Stimulated activated CD4-positive, alpha-beta T cell treated with anti-CD3 and anti-CD28 coated beads, Interleukin-4, amount 100 ng/mL, for 4 hours (primary cell): ENCODE results near the gene PPARD.
"Not testable (repeated sequence)": the region's sequence is repeated elsewhere in the genome, so short reads cannot be mapped to it uniquely, and the experiment has no call there.

Source experiments
- DNase-seq, 2 experiments: peaks; one replicate each; pipeline ENCODE4 v3.0.0-alpha.2; 2020

PPARD gene

GRCh38 chr6:35312807-35313206 is 29.6 kb upstream of the PPARD start:
- no peak for DNase-seq

- DNase-seq: no peak
Measured at GRCh38 chr6:35317483-35318195, 24.7 kb upstream of the PPARD start.

GRCh38 chr6:35318196-35319171 is 23.9 kb upstream of the PPARD start:
- DNase-seq: no peak

- no peak for DNase-seq
Measured at GRCh38 chr6:35319346-35320030, 22.9 kb upstream of the PPARD start.

GRCh38 chr6:35320031-35320410 is 22.3 kb upstream of the PPARD start:
- no peak for DNase-seq

- DNase-seq: no peak
Measured at GRCh38 chr6:35321091-35321490, 21.3 kb upstream of the PPARD start.

- DNase-seq: peak; percentile 61 to 71
Measured at GRCh38 chr6:35327349-35328027, 14.9 kb upstream of the PPARD start.

GRCh38 chr6:35328108-35328723 is 14.1 kb upstream of the PPARD start:
- no peak for DNase-seq

GRCh38 chr6:35328965-35329364 is 13.4 kb upstream of the PPARD start:
- not testable (repeated sequence) for DNase-seq

- no peak for DNase-seq
Measured at GRCh38 chr6:35330541-35331119, 11.7 kb upstream of the PPARD start.

- DNase-seq: peak; percentile 21 to 67
Measured at GRCh38 chr6:35332074-35332887, 10.1 kb upstream of the PPARD start.

- DNase-seq: no peak
Measured at GRCh38 chr6:35341557-35341956, 801 bp upstream of the PPARD start.

- DNase-seq: no peak
Measured at GRCh38 chr6:35343092-35343834, 905 bp downstream of the PPARD start.

GRCh38 chr6:35343835-35344550 is 1.6 kb downstream of the PPARD start:
- DNase-seq: no peak

- no peak for DNase-seq
Measured at GRCh38 chr6:35351422-35351821, 9.1 kb downstream of the PPARD start.

GRCh38 chr6:35352735-35353134 is 10.4 kb downstream of the PPARD start:
- DNase-seq: no peak

- DNase-seq: no peak
Measured at GRCh38 chr6:35354361-35355135, 12.2 kb downstream of the PPARD start.

GRCh38 chr6:35356391-35356790 is 14.0 kb downstream of the PPARD start:
- DNase-seq: no peak

GRCh38 chr6:35357677-35358076 is 15.3 kb downstream of the PPARD start:
- DNase-seq: no peak
